Activated B cell treated with CpG ODN at 0.5 μM for 24 hours (primary cell): ENCODE measurements around the gene TIPRL. TPM values are rescaled to one million over a fixed set of nuclear protein-coding genes. Genes with fewer than 3 reads are reported as not detected.
"Not testable (repeated sequence)": the region's sequence is repeated elsewhere in the genome, so short reads cannot be mapped to it uniquely, and the experiment has no call there.

Source experiments
- ATAC-seq: fragments of 200-7000 bp; cut with Tn5 transposase; one replicate; pipeline ENCODE4 v1.10.0; 2021; ENCODE audit warnings: low read depth, mild to moderate bottlenecking, moderate library complexity
- CTCF ChIA-PET: fragments of 350-600 bp; sonication (Branson Sonifier 250); formaldehyde crosslinking; loops from one replicate; lab custom pipeline; 2021; ENCODE audit warnings: antibody characterized with exemption; lab: Charles Lee
- POLR2A ChIA-PET: fragments of 350-600 bp; sonication (Branson Sonifier 250); formaldehyde crosslinking; loops from one replicate; lab custom pipeline; 2021; ENCODE audit warnings: antibody characterized with exemption; lab: Charles Lee
- DNase-seq: peaks from one replicate; pipeline ENCODE4 v3.0.0; 2022
- H3K27ac Mint-ChIP-seq: one replicate; pipeline ENCODE4 v1.8.0; 2020; ENCODE audit warnings: mixed read lengths
- H3K27me3 Mint-ChIP-seq: one replicate; pipeline ENCODE4 v1.8.0; 2021; ENCODE audit warnings: mixed read lengths
- H3K36me3 Mint-ChIP-seq: one replicate; pipeline ENCODE4 v1.8.0; 2021; ENCODE audit warnings: low read depth, mixed read lengths
- H3K4me1 Mint-ChIP-seq: one replicate; pipeline ENCODE4 v1.8.0; 2021; ENCODE audit warnings: mixed read lengths
- H3K4me3 Mint-ChIP-seq: one replicate; pipeline ENCODE4 v1.8.0; 2020; ENCODE audit warnings: mild to moderate bottlenecking, mixed read lengths
- H3K9me3 Mint-ChIP-seq: one replicate; pipeline ENCODE4 v1.8.0; 2020; ENCODE audit warnings: mixed read lengths
- intact Hi-C: fragments of 100-400 bp; cut with micrococcal nuclease; formaldehyde crosslinking; loops from one replicate; pipeline ENCODE4 v1.15.1; 2024
- total RNA-seq: library from RNA; stranded (reverse); gene quantifications from 2 replicates; pipeline ENCODE4 v1.2.3, GENCODE V29; 2022
- TF ChIP-seq, protein P1 (sequence below): fragments of 200-600 bp; IDR thresholded peaks from one replicate; pipeline ENCODE4 v1.8.0; 2022; ENCODE audit warnings: antibody characterized with exemption, mild to moderate bottlenecking

TIPRL gene
- total RNA-seq, 1 donor from 2014 or later, result 29.8 TPM

GRCh38 chr1:168148916-168149315 is 29.8 kb upstream of the TIPRL start:
- ATAC-seq, result no peak
- no peaks in the 10 kb centered on the region for H3K9me3 Mint-ChIP-seq
- H3K27me3 Mint-ChIP-seq, result no peaks in the 10 kb centered on the region
- no peak for DNase-seq
- CTCF ChIA-PET, result no interaction called here
- POLR2A ChIA-PET, result no interaction called here
- peaks cover 14% of the 10 kb centered on the region for H3K4me1 Mint-ChIP-seq
- no peak overlapping the region for H3K27ac Mint-ChIP-seq
- H3K36me3 Mint-ChIP-seq, result no peaks in the 10 kb centered on the region
- no peak overlapping the region for H3K4me3 Mint-ChIP-seq
- intact Hi-C loops, result no loop called here
- TF ChIP-seq, protein P1, sequence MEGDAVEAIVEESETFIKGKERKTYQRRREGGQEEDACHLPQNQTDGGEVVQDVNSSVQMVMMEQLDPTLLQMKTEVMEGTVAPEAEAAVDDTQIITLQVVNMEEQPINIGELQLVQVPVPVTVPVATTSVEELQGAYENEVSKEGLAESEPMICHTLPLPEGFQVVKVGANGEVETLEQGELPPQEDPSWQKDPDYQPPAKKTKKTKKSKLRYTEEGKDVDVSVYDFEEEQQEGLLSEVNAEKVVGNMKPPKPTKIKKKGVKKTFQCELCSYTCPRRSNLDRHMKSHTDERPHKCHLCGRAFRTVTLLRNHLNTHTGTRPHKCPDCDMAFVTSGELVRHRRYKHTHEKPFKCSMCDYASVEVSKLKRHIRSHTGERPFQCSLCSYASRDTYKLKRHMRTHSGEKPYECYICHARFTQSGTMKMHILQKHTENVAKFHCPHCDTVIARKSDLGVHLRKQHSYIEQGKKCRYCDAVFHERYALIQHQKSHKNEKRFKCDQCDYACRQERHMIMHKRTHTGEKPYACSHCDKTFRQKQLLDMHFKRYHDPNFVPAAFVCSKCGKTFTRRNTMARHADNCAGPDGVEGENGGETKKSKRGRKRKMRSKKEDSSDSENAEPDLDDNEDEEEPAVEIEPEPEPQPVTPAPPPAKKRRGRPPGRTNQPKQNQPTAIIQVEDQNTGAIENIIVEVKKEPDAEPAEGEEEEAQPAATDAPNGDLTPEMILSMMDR, result no peak

DNA sequence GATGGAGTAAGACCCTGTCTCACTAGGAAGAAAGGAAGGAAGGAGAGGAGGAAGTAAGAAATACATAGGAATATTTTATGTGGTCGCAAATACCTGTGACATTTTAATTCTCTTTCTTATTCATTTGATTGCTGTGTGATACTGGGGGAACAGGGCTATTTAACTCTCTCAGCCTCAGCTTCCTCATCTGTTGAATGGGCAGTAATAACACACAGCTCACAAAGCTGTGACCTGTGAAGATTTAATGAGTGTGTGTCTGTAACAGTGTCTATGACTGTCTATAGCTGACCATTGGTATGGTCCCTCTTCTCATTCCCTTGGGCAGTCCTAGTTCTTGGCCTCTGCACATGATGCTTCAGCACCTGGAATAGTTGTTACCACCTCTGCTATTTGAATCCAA is 28.5 kb upstream of the TIPRL start:
- ATAC-seq (no peak), DNase-seq (no peak)
- Mint-ChIP-seq H3K4me3 (no peak overlapping the region), H3K4me1 (peaks cover 10% of the 10 kb centered on the region), H3K27ac (no peak overlapping the region), H3K27me3 (no peaks in the 10 kb centered on the region), H3K9me3 (peaks cover 2% of the 10 kb centered on the region), H3K36me3 (no peaks in the 10 kb centered on the region)
- TF ChIP-seq, protein P1, result no peak
- intact Hi-C loops, result no loop called here
- CTCF ChIA-PET, result no interaction called here
- POLR2A ChIA-PET, result interaction anchor here (1.0 kb wide), 1 partner anchor 68 kb away, joined by 4 read pairs; no protein-coding TSS in a partner anchor

DNA sequence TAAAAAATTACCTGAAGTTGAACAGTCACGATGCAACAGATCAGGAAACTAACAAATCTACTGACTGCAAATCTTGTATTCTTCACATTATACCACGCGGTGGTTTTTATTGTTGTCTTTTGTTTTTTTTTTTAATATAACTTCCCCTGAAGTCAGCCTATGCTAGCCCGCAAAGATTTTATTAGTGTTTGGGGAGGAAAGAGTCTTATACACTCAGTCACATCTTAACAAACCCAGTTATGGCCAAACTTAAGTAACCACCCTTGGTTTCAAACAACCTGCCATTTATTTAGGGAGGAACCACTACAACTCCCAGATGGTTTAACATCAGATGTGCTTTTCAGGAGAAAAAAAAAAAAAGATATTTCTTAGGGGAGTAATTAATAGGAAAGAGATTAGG is 26.8 kb upstream of the TIPRL start:
- CTCF ChIA-PET, result interaction anchor here (1.3 kb wide), 1 partner anchor 16 kb away, joined by 3 read pairs; no protein-coding TSS in a partner anchor
- Mint-ChIP-seq H3K36me3 (no peaks in the 10 kb centered on the region), H3K4me1 (peaks cover 4% of the 10 kb centered on the region), H3K27ac (no peak overlapping the region), H3K4me3 (no peak overlapping the region), H3K27me3 (peaks cover 3% of the 10 kb centered on the region), H3K9me3 (peaks cover 2% of the 10 kb centered on the region)
- ATAC-seq (no peak), DNase-seq (no peak)
- TF ChIP-seq, protein P1, result no peak
- POLR2A ChIA-PET, result no interaction called here
- intact Hi-C loops, result no loop called here

DNA sequence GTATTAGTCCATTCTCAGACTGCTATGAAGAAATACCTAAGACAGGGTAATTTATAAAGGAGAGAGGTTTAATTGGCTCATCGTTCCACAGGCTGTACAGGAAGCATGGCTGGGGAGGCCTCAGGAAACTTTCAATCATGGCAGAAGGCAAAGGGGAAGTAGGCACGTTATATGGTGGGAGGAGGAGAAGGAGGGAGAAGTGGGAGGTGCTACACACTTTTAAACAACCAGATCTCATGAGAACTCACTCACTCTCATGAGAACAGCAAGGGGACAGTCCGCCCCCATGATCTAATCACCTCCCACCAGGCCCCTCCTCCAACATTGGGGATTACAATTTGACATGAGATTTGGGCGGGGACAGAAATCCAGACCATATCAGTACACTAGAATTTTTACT is 24.1 kb upstream of the TIPRL start:
- intact Hi-C loops, CTCF ChIA-PET, DNase-seq, ATAC-seq, H3K27ac Mint-ChIP-seq, POLR2A ChIA-PET, H3K27me3 Mint-ChIP-seq, H3K4me3 Mint-ChIP-seq, H3K4me1 Mint-ChIP-seq: not testable (repeated sequence)
- peaks cover 17% of the 10 kb centered on the region for H3K9me3 Mint-ChIP-seq
- peaks cover 11% of the 10 kb centered on the region for H3K36me3 Mint-ChIP-seq

DNA sequence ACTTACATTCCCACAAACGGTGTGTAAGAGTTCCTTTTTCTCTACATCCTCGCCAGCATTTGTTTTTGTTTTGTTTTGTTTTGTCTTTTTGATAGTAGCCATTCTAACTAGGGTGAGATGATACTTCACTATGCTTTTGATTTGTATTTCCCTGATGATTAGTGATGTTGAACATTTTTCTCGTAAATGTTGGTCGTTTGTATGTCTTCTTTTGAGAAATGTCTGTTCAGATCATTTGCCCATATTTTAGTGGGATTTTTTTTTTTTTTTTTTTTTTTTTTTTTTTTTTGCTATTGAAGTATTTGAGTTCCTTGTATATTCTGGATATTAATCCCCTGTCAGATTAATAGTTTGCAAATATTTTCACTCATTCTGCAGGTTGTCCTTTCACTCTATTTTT is 22.9 kb upstream of the TIPRL start:
- intact Hi-C loops, result no loop called here
- H3K9me3 Mint-ChIP-seq, result peaks cover 26% of the 10 kb centered on the region
- no peak for ATAC-seq

More for the DNA sequence above, 22.9 kb upstream of the TIPRL start:
- Mint-ChIP-seq H3K27ac (no peak overlapping the region), H3K4me1 (no peaks in the 10 kb centered on the region), H3K4me3 (no peak overlapping the region), H3K27me3 (peaks cover 5% of the 10 kb centered on the region), H3K36me3 (peaks cover 15% of the 10 kb centered on the region)
- no peak for DNase-seq
- CTCF ChIA-PET, result no interaction called here
- POLR2A ChIA-PET, result no interaction called here
- TF ChIP-seq, protein P1, result no peak
